ENCODE results near the gene SH3RF3. TPM values are rescaled to one million over a fixed set of nuclear protein-coding genes. Genes with fewer than 3 reads are reported as not detected.

The SH3RF3 gene
- total and polyA plus RNA-seq, 9 of the 15 experiments (the other 6 are each of a cell fraction or from before 2014, with no cell fraction given), result 0.02 TPM; not detected in 8

DNA sequence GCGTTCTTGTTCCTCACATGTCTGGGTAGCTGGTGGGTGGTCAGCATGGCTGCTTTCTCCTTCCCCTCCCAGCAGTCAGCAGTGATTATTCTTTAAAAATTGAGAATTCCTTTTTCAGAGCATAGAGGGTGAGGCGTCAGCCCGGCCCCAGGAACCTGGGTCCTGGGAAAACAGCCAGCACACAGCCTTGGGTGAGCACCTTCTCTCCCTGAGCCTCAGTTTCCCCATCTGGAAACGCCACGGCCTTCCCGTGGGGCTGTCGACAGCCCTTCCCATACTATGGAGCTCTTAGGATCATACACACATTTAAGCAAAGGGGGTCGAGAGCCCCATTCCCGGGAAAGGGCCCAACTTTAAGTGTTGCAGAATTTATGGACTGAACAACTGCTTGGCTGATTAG lies 73.5 kb downstream of the SH3RF3 start:
- FAIRE-seq, result no peak
- Histone ChIP-seq H4K20me1 (replicated peaks; ENCODE audit: control insufficient read depth, insufficient read depth, low read length) (peaks cover 13% of the 10 kb centered on the region; the same call in 1 of the 2 replicates), H3K27ac (ENCODE audit: extremely low read depth, low read depth, low read length) (no peak overlapping the region), H3K4me1 (replicated peaks in 1 of 2; ENCODE audit: control insufficient read depth in 2 of 2, insufficient read depth in 2 of 2, low read length in 2 of 2) (no peaks in the 10 kb centered on the region), H3K79me2 (ENCODE audit: control insufficient read depth, insufficient read depth, low read length) (no peaks in the 10 kb centered on the region), H3K36me3 (ENCODE audit: control insufficient read depth, insufficient read depth, low read length) (no peaks in the 10 kb centered on the region), H3K9me3 (replicated peaks; ENCODE audit: control insufficient read depth, insufficient read depth, low read depth, low read length) (no peaks in the 10 kb centered on the region), H3K4me3 (no peak overlapping the region), H3K27me3 (ENCODE audit: control insufficient read depth in 2 of 2, insufficient read depth in 2 of 2, low read length in 2 of 2) (peaks cover 15 to 52% of the 10 kb centered on the region in 2 experiments; a peak in 3 of 5 replicates), H3K9ac (ENCODE audit: insufficient read depth in 1 of 2, low read depth in 2 of 2, low read length in 2 of 2) (no peak overlapping the region), H2AFZ (ENCODE audit: low read depth, low read length) (no peak overlapping the region), H3K9me1 (ENCODE audit: control insufficient read depth, insufficient read depth, low read length) (no peaks in the 10 kb centered on the region), H3K4me2 (ENCODE audit: insufficient read depth, low read length) (no peak overlapping the region)
- DNase-seq (ENCODE audit: extremely low read depth in 1 of 4, low spot score in 3 of 4), result no peak
- ATAC-seq, result no peak
- ChIA-PET CTCF (ENCODE audit: low intra/inter-chr PET ratio) (no interaction called here), POLR2A (interaction anchor here (0.6 kb wide), 1 partner anchor 12 kb away, joined by 3 read pairs; no protein-coding TSS in a partner anchor)
- TF ChIP-seq HDAC2 (IDR thresholded peaks at IDR 0.05) (no peak), SMAD3 (CRISPR knock-in tag; conservative IDR thresholded peaks at IDR 0.05) (no peak)
- TF ChIP-seq, protein P1, sequence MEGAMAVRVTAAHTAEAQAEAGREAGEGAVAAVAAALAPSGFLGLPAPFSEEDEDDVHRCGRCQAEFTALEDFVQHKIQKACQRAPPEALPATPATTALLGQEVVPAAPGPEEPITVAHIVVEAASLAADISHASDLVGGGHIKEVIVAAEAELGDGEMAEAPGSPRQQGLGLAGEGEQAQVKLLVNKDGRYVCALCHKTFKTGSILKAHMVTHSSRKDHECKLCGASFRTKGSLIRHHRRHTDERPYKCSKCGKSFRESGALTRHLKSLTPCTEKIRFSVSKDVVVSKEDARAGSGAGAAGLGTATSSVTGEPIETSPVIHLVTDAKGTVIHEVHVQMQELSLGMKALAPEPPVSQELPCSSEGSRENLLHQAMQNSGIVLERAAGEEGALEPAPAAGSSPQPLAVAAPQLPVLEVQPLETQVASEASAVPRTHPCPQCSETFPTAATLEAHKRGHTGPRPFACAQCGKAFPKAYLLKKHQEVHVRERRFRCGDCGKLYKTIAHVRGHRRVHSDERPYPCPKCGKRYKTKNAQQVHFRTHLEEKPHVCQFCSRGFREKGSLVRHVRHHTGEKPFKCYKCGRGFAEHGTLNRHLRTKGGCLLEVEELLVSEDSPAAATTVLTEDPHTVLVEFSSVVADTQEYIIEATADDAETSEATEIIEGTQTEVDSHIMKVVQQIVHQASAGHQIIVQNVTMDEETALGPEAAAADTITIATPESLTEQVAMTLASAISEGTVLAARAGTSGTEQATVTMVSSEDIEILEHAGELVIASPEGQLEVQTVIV (CRISPR knock-in tag; IDR thresholded peaks at IDR 0.05; ENCODE audit: borderline replicate concordance), result no peak
- 5% methylated on average over 9 of the region's 9 CpGs for WGBS (ENCODE audit: insufficient coverage, low coverage, missing lambda C conversion rate)
- in situ Hi-C loops (cut with MboI), result no loop called here
- intact Hi-C loops (cut with micrococcal nuclease), result no loop called here
- BruUV-seq (replicated peaks), result no TSS peak
